ENCODE results near the gene CCDC102A. TPM values are rescaled to one million over a fixed set of nuclear protein-coding genes. Genes with fewer than 3 reads are reported as not detected.

Gene CCDC102A
- total and polyA plus RNA-seq, 9 of the 15 experiments (the other 6 are each of a cell fraction or from before 2014, with no cell fraction given) = 0.03 to 4.9 (median 1.4) TPM

DNA sequence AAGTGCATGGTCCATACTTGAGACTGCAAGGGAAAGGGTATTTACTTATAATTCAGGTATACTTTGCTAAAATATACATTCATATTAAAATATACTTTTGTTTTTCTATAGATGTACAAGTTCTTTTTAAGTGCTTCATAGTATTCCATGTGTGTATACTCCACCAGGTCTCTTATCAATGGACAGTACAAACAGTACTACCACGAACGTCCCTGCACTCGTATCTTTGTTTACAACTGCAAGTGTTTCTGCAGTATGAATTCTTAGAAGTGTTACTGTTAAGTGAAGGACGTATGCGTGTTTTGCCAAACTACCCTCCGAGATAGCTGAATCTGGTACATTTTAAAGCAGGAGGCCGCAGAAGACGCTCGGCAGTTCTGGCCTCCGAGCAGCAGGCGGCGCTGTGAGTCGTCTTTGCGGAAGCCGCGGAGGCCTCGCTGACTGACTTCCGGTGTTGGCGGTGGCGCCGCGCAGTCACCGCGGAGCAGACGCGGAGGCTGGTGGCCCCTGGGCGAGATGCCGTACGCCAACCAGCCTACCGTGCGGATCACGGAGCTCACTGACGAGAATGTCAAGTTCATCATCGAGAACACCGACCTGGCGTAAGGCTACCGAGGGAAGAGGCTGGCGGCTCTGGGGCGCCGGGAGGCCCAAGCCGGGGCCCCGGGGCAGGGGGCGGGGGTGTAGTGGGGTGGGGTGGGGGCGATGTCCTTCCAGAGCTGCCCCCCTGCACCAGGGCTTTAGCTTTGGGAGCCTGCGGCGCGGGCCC lies 74.0 kb downstream of the CCDC102A start, which contains the start of gene POLR2C (continued):
- TF ChIP-seq KLF13 (tag; IDR thresholded peaks at IDR 0.05; ENCODE audit: borderline replicate concordance, low read depth) (no peak), IFI16 (CRISPR knock-in tag; IDR thresholded peaks at IDR 0.05) (no peak), ZFP1 (CRISPR knock-in tag; IDR thresholded peaks at IDR 0.05) (no peak), ZNF77 (CRISPR knock-in tag; IDR thresholded peaks at IDR 0.05) (no peak), DIDO1 (tag; IDR thresholded peaks at IDR 0.05; ENCODE audit: low read depth) (peak; percentile 66; the same call in 1 of the 2 replicates), TGIF2 (CRISPR knock-in tag; IDR thresholded peaks at IDR 0.05) (no peak), ZC3H11A (IDR thresholded peaks at IDR 0.05; ENCODE audit: low read depth, low read length) (no peak), ELK1 (CRISPR knock-in tag; IDR thresholded peaks at IDR 0.05) (no peak), HES1 (IDR thresholded peaks at IDR 0.05; ENCODE audit: low read depth) (no peak), MTA2 (IDR thresholded peaks at IDR 0.05; ENCODE audit: low read depth) (no peak), SNRNP70 (optimal IDR thresholded peaks at IDR 0.05; ENCODE audit: low read depth, low read length) (no peak), DDX20 (tag; IDR thresholded peaks at IDR 0.05; ENCODE audit: low read depth) (no peak), THAP12 (CRISPR knock-in tag; IDR thresholded peaks at IDR 0.05) (peak; percentile 99), NFRKB (IDR thresholded peaks at IDR 0.05; ENCODE audit: low read depth) (no peak), ATF7 (IDR thresholded peaks at IDR 0.05) (peak; percentile 76), HDAC2 (IDR thresholded peaks at IDR 0.05) (no peak), STAG1 (CRISPR knock-in tag; IDR thresholded peaks at IDR 0.05; ENCODE audit: borderline replicate concordance) (no peak), THAP7 (CRISPR knock-in tag; IDR thresholded peaks at IDR 0.05) (no peak)
- TF ChIP-seq, protein P1, sequence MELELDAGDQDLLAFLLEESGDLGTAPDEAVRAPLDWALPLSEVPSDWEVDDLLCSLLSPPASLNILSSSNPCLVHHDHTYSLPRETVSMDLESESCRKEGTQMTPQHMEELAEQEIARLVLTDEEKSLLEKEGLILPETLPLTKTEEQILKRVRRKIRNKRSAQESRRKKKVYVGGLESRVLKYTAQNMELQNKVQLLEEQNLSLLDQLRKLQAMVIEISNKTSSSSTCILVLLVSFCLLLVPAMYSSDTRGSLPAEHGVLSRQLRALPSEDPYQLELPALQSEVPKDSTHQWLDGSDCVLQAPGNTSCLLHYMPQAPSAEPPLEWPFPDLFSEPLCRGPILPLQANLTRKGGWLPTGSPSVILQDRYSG (tag; conservative IDR thresholded peaks at IDR 0.05; ENCODE audit: low read depth) = no peak
- TF ChIP-seq, protein P2, sequence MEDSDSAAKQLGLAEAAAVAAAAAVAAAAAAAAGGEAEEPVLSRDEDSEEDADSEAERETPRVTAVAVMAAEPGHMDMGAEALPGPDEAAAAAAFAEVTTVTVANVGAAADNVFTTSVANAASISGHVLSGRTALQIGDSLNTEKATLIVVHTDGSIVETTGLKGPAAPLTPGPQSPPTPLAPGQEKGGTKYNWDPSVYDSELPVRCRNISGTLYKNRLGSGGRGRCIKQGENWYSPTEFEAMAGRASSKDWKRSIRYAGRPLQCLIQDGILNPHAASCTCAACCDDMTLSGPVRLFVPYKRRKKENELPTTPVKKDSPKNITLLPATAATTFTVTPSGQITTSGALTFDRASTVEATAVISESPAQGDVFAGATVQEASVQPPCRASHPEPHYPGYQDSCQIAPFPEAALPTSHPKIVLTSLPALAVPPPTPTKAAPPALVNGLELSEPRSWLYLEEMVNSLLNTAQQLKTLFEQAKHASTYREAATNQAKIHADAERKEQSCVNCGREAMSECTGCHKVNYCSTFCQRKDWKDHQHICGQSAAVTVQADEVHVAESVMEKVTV (CRISPR knock-in tag; IDR thresholded peaks at IDR 0.05) = 0 out of 2 replicates have a peak, but pooled peaks have one; percentile 28

All from K562 (cell line).